IPS-18a (cell line): ENCODE results near the gene PLXNA4.

Experiments
- H3K27ac ChIP-seq: one replicate; pipeline ENCODE4 v1.5.1; 2013; ENCODE audit warnings: low read length
- H3K27me3 ChIP-seq: one replicate; pipeline ENCODE4 v1.6.1; 2013; ENCODE audit warnings: mild to moderate bottlenecking, low read length; ENCODE audit not compliant: control insufficient read depth, insufficient read depth
- H3K36me3 ChIP-seq: one replicate; pipeline ENCODE4 v1.6.1; 2013; ENCODE audit warnings: low read depth, low read length; ENCODE audit not compliant: control insufficient read depth
- H3K4me1 ChIP-seq: one replicate; pipeline ENCODE4 v1.6.1; 2013; ENCODE audit warnings: low read depth, low read length; ENCODE audit not compliant: control insufficient read depth
- H3K4me3 ChIP-seq: one replicate; pipeline ENCODE4 v1.5.1; 2013; ENCODE audit warnings: low read length
- H3K9ac ChIP-seq: one replicate; pipeline ENCODE4 v1.6.1; 2013; ENCODE audit warnings: mild to moderate bottlenecking, low read length, moderate library complexity
- H3K9me3 ChIP-seq: one replicate; pipeline ENCODE4 v1.6.1; 2013; ENCODE audit warnings: low read depth, low read length; ENCODE audit not compliant: control insufficient read depth

Gene PLXNA4

DNA sequence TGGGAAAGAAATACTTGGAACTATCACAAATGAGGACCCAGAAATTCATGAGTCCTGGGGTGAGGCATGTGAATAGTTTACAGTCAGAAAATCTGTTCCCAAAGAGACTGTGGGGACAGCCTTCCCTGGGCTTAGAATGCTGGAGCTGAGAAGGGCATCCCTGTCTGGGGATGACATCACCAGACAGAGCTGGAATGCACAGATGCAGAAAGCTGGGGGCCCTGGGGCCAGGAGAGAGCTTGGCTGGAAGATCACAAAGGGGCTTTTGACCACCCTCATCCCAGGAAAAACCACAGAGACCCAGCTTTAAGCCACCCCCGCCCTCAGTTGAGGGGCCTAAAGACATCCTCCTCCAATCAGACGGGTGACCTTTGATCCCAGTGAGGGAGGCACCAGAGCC lies 264.5 kb downstream of the PLXNA4 start:
- H3K9ac ChIP-seq, result no peak overlapping the region
- no peak overlapping the region for H3K4me3 ChIP-seq
- no peak overlapping the region for H3K27ac ChIP-seq
- H3K27me3 ChIP-seq, result no peaks in the 10 kb centered on the region
- no peaks in the 10 kb centered on the region for H3K36me3 ChIP-seq
- H3K4me1 ChIP-seq, result no peaks in the 10 kb centered on the region
- H3K9me3 ChIP-seq, result no peaks in the 10 kb centered on the region

DNA sequence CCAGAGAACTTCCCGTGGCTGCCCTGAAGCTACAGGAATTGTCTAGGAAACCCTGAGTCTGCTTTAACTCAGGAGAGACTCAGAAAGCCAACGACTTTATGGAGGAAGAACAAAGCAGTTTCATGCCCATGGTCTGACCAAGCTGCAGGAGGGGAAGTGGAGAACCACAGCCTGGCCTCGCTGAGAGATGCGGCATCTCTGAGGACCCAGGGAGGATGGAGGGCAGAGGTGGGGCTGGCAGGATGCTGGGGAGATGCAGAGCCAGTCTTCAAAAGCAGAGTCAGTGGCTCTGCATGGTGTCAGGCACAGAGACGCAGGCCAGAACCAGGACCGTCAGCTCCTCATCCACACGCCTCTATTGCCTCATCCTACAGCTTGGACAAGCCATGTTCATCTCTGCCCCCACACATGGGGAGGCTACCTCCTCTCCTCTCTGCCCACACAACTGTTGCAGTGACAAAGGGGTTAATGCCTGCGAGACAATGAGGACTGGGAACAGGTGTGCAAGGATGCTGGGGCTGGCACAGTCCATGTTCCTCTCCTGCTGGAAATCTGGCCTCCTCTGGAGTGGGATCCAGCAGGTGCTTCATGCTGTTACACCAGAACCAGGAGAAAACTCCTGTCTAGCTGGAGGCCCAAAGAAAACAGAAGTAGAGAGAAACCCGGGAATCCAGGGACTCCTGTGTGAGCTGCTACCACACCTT lies 267.0 kb downstream of the PLXNA4 start:
- Histone ChIP-seq H3K9me3 (no peaks in the 10 kb centered on the region), H3K4me3 (no peak overlapping the region), H3K9ac (no peak overlapping the region), H3K27ac (no peak overlapping the region), H3K27me3 (no peaks in the 10 kb centered on the region), H3K4me1 (no peaks in the 10 kb centered on the region), H3K36me3 (no peaks in the 10 kb centered on the region)

DNA sequence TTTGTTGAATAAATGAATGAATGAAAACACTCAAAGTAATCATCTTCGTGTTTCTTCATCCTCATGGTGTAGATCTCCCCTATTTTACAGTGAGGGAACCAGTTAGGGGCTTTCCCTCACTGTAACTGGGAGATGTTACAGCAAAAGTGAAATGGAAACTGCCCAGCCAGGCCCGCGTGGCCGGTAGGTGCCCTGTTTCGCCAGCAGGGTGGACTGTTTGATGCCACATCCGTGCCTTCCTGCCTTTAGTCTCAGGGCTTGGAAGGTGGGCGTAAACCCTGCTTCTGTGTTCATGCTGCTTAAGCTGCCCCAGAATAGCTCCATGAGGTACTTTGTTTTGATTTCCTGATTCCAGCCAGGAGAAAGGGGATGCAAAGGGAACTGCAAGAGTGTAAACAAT lies 268.8 kb downstream of the PLXNA4 start:
- Histone ChIP-seq H3K9ac (no peak overlapping the region), H3K4me1 (no peaks in the 10 kb centered on the region), H3K27me3 (no peaks in the 10 kb centered on the region), H3K27ac (no peak overlapping the region), H3K4me3 (no peak overlapping the region), H3K9me3 (no peaks in the 10 kb centered on the region), H3K36me3 (no peaks in the 10 kb centered on the region)

DNA sequence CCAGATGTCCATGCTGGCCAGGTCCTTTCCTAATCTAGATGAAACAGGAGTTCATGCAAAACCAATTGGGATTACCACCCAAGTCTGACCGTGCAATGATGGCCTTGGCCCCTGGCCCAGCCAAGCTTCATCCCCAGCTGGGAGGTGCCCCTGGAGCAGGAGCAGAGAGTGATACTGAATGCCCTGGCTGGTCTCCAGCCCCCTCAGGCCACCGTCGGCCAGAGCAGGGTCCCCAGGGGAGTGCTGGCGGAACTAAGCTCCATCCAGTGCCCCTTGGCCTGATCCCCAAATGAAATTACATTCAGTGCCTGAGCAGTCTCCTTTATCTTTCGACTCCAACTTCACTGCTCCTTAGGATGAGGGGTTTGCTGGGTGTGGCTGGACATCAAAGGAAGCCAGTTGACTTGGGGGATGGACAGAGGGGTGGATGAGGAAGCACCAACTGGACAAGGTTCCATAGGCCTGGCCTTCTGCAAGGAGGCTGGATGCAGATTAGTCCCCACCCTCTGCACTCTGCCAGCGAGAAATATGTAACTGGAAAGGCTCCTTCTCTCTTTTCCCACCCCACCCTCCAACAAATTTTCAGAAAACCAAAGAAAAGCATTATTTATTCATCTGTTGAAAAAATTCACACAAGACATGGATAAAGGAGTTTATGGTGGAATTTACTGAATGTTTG lies 275.5 kb downstream of the PLXNA4 start:
- no peaks in the 10 kb centered on the region for H3K27me3 ChIP-seq
- H3K9me3 ChIP-seq, result no peaks in the 10 kb centered on the region
- no peaks in the 10 kb centered on the region for H3K36me3 ChIP-seq
- no peaks in the 10 kb centered on the region for H3K4me1 ChIP-seq
- no peak overlapping the region for H3K27ac ChIP-seq
- no peak overlapping the region for H3K9ac ChIP-seq
- H3K4me3 ChIP-seq, result no peak overlapping the region

DNA sequence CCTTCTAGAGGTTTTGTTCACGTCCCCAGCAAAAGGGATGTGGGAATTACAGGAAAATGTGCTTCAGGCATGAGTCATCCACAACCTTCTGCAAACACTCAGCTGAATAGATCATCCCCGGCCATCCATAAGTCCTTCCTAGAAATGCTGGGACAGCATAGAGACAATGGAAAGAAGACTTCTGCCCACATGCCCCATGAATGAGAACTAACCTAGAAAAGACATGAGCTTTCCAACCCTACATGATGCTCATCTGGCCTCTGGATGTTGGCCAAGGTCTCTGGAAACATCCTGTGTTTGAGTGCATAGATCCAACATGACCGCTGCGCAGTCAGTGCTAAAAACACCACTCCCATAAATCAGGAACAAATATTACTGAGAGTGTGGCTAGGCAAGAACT lies 277.5 kb downstream of the PLXNA4 start:
- Histone ChIP-seq H3K4me1 (no peaks in the 10 kb centered on the region), H3K9me3 (no peaks in the 10 kb centered on the region), H3K9ac (no peak overlapping the region), H3K4me3 (no peak overlapping the region), H3K27ac (no peak overlapping the region), H3K36me3 (no peaks in the 10 kb centered on the region), H3K27me3 (no peaks in the 10 kb centered on the region)

DNA sequence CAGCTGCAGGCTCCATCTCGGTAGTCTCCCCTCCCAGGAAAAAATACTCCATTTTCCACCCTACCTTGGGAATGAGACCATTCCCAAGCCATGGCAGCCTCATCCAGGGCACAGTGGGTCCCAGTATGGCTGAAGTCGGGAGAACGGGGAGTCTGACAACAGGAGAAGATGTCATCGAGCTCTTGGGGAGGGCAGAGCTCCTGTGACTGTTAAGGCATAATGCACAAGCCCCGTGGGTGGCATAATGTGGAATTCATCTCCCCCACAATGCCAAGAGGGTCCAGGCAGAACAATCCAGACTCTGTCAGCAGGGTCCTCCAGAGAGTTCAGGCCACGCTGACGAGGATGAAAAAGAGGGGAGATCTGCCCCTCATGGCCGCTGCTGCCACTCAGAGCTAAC lies 279.4 kb downstream of the PLXNA4 start:
- H3K27ac ChIP-seq, result no peak overlapping the region
- no peak overlapping the region for H3K4me3 ChIP-seq
- no peak overlapping the region for H3K9ac ChIP-seq
- no peaks in the 10 kb centered on the region for H3K36me3 ChIP-seq
- H3K27me3 ChIP-seq, result no peaks in the 10 kb centered on the region
- no peaks in the 10 kb centered on the region for H3K4me1 ChIP-seq
- no peaks in the 10 kb centered on the region for H3K9me3 ChIP-seq

DNA sequence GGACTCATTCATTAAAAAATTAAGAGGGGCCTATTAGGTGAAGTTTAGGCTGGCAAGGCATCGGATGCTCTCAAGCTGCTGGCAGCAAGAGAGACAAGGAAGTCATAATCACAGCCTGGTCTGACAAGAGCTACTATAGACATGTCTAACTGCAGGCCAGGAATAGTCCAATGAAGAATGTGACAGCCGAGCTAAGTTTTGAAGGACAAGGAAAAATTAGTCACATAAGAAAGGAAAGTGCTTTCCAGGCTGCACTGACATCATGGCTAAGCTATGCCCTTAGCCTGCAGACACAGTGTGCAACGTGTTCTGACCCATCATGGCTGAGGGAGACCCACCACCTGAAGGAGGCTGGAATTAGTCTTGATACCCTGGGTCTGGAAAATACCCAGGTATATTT lies 281.1 kb downstream of the PLXNA4 start:
- Histone ChIP-seq H3K27ac (no peak overlapping the region), H3K4me3 (no peak overlapping the region), H3K36me3 (no peaks in the 10 kb centered on the region), H3K4me1 (no peaks in the 10 kb centered on the region), H3K9ac (no peak overlapping the region), H3K27me3 (no peaks in the 10 kb centered on the region), H3K9me3 (no peaks in the 10 kb centered on the region)

DNA sequence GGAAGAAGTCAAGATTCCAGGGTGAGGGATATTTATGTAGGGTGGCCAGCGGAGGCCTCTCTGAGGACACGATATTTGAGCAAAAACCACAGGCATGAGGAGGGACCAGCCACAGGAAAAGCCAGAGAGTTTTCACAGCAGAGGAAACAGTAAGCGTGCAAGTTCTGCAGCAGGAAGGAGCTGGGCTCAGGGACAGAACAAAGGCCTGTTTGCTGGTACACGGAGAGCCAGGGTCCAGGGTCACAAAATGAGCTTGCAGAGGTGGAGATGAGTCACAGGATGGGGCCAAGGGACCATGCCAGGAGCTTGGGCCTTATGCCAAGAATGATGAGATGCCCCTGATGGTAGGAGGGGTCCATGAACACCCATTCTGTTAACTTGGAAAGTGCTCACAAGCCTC lies 283.5 kb downstream of the PLXNA4 start:
- Histone ChIP-seq H3K27ac (no peak overlapping the region), H3K9ac (no peak overlapping the region), H3K27me3 (no peaks in the 10 kb centered on the region), H3K4me1 (no peaks in the 10 kb centered on the region), H3K4me3 (no peak overlapping the region), H3K9me3 (no peaks in the 10 kb centered on the region), H3K36me3 (no peaks in the 10 kb centered on the region)

DNA sequence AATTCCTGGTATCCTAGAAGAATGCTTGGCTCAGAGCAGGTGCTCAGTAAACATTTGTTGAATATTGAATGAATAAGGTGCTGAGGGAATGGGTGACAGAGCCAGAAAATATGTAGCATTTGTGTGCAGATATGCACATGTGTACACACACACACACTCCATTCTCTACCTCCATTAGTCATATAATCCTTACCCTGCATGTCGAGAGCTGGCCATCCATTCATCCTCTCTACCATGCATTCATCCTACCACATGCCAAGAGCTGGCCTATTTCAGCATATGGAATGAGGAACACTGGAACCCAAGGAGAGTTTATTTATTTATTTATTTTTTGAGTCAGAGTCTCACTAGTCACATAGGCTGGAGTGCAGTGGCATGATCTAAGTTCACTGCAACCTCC lies 284.8 kb downstream of the PLXNA4 start:
- H3K27me3 ChIP-seq, result no peaks in the 10 kb centered on the region
- H3K9ac ChIP-seq, result no peak overlapping the region
- H3K36me3 ChIP-seq, result no peaks in the 10 kb centered on the region
- no peak overlapping the region for H3K27ac ChIP-seq
- no peaks in the 10 kb centered on the region for H3K4me1 ChIP-seq
- no peaks in the 10 kb centered on the region for H3K9me3 ChIP-seq
- H3K4me3 ChIP-seq, result no peak overlapping the region

DNA sequence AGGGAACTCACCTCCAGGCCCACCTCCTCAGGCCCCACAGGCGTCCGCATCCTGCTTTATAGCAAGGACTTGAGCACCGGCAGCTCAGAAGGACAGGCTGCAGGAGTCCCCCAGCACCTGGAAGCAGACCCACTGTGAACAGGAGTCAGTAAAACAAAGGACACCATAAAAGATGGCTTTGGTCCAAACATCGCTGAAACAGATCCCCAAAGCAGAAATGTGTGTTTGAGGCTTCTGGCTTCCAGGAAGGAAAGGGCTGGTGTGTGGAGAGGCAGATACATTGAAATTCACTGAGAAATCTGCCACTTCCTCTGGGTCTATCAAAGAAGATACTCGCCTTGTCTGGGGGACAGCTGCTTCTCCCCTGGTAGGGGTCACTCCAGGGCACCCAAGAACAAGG lies 286.2 kb downstream of the PLXNA4 start:
- no peak overlapping the region for H3K9ac ChIP-seq
- no peak overlapping the region for H3K27ac ChIP-seq
- no peak overlapping the region for H3K4me3 ChIP-seq
- H3K4me1 ChIP-seq, result no peaks in the 10 kb centered on the region
- no peaks in the 10 kb centered on the region for H3K27me3 ChIP-seq
- H3K36me3 ChIP-seq, result no peaks in the 10 kb centered on the region
- no peaks in the 10 kb centered on the region for H3K9me3 ChIP-seq

DNA sequence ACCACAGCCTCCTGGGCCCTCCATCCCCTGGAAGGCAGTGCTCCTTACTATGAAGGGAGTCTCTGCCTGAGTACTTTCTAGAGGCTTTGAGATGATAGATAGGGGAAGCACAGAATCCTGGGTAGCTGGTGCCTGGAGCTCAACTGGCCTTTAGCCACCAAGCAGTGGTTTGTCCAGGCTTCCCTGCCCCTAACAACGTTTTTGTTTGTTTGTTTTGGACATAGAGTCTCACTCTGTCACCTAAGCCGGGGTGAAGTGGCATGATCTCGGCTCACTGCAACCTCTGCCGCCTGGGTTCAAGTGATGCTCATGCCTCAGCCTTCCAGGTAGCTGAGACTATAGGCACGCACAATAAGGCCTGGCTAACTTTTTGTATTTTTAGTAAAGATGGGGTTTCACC lies 289.4 kb downstream of the PLXNA4 start:
- Histone ChIP-seq H3K4me1 (no peaks in the 10 kb centered on the region), H3K9ac (no peak overlapping the region), H3K4me3 (no peak overlapping the region), H3K9me3 (no peaks in the 10 kb centered on the region), H3K36me3 (no peaks in the 10 kb centered on the region), H3K27ac (no peak overlapping the region), H3K27me3 (no peaks in the 10 kb centered on the region)

DNA sequence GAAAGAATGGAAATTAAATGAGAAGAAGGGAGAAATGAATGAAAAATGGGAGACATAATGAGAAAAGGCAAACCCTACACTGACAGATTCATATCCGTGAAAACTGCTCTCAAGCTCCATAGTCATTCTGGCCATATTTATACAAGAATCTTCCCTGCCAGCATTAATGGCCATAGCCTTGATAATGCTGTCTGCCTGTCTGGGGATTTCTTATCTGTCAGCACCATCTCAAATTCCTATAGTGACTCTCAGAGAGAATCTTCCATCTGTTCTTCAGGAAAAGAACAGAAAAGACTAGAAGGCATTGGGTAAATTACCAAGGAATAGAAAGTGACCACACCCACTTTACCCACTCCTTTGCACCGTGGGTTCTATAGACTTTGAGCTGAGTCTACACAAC lies 295.9 kb downstream of the PLXNA4 start:
- H3K9me3 ChIP-seq, result no peaks in the 10 kb centered on the region

More for the DNA sequence above, 295.9 kb downstream of the PLXNA4 start:
- no peaks in the 10 kb centered on the region for H3K27me3 ChIP-seq
- H3K36me3 ChIP-seq, result no peaks in the 10 kb centered on the region
- H3K4me1 ChIP-seq, result peaks cover 11% of the 10 kb centered on the region
- H3K9ac ChIP-seq, result no peak overlapping the region
- no peak overlapping the region for H3K27ac ChIP-seq
- no peak overlapping the region for H3K4me3 ChIP-seq
